Activated CD8-positive, alpha-beta memory T cell treated with anti-CD3 and anti-CD28 coated beads, Interleukin-2, amount 50 U/mL, for 24 hours (primary cell): ENCODE measurements around the gene MBD3.

Experiments used
- DNase-seq: peaks from one replicate; pipeline ENCODE4 v3.0.0-alpha.2; 2020; ENCODE audit errors: extremely low read depth

Gene MBD3

GRCh38 chr19:1598777-1599459 is 6.3 kb upstream of the MBD3 start:
- DNase-seq, result no peak

DNA sequence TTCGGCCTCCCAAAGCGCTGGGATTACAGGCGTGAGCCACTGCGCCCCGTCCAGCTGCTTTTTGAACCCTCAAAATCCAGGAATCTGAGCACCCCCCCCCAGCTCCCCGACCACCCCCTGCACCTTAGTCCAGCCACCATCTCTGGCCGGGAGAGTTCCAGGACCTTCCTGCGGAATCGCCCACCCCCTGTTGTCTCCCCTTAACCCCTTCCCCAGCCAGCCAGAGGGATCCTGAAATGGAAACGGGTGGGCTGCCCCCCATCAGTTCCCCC is 772 bp upstream of the MBD3 start:
- DNase-seq, result no peak

GRCh38 chr19:1592024-1592754 is 476 bp downstream of the MBD3 start:
- DNase-seq, result peak; percentile 45

- DNase-seq, result no peak
These were observed 1.1 kb downstream of the MBD3 start for GRCh38 chr19:1591421-1592023.

DNA sequence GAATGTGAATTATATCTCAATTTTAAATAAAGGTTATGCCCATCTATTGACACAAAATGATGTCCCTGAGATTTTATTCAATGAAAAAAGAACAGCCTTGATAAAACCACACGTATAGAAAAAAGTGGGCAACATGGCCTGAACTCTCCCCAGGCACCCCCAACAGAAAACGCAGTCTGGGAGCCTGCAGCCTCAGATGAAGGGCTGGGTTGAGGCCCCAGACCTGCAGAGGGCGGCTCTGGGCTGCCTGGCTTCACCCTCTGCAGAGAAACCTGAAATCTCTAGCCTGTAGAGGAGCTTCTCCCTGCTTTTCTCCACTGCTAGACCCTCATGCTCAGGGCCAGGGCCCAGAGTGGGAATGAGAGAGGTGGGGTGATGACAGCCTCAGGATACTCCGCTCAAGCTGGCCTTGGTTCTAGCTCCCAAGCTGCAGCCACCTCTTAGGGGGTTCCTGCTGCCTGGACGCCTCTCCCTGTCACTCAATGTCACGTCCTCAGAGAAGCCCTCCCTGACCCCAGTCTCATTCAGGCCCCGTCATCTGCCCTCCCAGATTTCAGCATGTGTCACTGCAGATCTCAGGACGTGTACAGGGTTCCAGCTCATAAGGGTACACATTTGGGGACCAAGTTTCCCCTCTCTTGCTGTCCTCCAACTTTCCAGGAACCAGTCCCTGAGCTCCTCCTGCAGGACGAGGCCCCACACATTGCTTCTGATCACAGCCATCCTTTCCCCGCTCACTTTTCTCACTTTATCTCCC is 1.8 kb downstream of the MBD3 start:
- no peak for DNase-seq

- no peak for DNase-seq
These were observed 4.8 kb downstream of the MBD3 start for GRCh38 chr19:1587872-1588271.

- no peak for DNase-seq
These were observed 7.5 kb downstream of the MBD3 start for GRCh38 chr19:1585243-1585580.

DNA sequence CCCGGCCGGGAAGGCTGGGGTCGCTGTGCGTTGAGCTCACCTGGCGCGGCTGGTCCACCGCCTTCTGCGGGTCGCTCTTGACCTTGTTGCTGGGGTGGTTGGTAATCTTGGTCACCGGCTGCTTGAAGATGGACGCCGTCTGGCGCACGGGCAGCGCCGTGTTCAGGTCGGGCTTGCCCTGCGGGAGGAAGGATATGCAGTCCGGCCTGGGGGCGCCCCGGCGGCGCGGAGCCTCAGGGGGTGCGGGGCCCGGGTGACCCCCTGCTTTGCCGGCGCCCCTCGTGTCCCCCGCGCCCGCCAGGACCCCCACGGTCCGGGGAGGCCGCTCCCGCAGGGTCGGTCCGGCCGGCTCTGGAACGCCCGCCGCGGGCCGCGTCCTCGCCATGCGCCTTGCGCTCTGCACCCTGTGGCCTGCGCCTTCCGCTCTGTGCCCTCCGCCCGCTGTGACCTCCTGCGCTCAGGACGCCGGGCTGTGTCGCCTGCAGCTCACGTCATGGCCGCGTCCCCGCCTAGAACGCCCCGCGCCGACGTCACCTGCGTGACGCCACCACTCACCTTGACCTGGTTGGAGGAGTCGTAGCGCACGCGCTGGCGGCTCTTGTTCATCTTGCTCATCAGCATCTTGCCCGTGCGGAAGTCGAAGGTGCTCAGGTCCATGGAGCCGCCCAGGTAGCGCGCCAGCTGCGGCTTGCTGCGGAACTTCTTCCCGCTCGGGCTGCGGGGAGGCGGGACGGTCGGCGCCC is 8.0 kb downstream of the MBD3 start:
- DNase-seq, result no peak

DNA sequence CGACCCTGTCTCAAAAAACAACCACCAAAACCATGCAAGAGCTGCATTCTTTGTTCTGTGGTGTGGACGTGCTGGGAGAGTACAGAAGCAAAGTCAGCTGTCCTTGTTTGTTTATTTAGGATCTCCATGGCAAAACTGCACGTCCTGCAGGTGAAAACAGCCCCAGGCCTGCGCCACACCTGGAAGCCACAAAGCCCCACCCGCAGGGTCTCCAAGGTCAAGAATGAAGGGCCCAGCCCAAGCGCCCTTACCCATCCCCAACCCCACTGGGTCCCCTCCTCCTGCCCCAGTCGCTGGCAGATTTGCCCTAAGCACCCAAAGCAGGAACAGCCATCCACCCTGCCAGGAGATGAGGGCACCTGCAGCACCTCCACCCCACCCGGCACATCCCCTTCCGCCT is 10.5 kb downstream of the MBD3 start:
- DNase-seq, result no peak

- DNase-seq, result no peak
These were observed 11.7 kb downstream of the MBD3 start for GRCh38 chr19:1580957-1581356.

GRCh38 chr19:1580382-1580781 is 12.3 kb downstream of the MBD3 start:
- DNase-seq, result no peak

- no peak for DNase-seq
These were observed 13.4 kb downstream of the MBD3 start for GRCh38 chr19:1579222-1579621.

GRCh38 chr19:1577929-1578618 is 14.6 kb downstream of the MBD3 start:
- no peak for DNase-seq

DNA sequence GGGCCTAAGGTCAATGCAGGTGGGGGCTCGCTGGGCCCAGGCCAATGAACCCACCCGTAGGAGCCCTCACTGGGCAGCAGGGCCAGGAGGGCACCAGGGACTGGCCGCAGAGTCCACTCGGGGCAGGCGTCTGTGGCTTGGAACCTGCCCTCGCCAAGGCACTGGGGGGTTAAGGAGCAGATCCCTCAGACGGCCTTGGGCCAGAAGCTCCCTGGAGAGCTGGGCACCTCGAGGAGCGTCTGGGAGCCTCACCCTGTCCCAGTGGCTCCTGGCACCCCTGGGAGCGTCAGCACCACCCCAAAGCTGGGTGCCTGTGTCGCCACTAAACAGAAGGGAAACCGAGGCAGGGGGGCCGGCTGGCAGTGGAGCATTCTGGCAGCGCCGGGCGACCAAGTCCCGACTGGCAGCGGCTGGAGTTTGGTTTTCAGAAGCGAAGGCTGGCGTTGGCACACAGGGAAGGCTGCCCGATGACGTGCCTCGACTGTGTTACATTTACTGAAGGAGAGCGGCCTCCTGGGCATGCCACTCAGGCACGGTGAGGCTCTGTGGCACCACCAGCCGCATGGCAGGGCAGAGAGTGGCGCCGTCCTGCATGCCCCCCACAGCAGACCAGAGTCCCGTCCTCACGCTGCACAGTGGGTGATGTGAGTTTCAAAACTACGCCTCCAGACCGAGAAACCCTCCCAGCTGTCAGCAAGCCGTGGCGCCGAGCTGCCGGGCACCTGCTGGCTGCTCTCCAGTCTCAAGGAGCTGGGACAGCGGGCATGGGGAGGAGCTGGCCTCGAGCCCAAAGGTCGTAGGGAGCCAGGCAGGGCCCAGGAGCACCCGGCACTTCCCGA is 15.4 kb downstream of the MBD3 start:
- DNase-seq, result no peak

DNA sequence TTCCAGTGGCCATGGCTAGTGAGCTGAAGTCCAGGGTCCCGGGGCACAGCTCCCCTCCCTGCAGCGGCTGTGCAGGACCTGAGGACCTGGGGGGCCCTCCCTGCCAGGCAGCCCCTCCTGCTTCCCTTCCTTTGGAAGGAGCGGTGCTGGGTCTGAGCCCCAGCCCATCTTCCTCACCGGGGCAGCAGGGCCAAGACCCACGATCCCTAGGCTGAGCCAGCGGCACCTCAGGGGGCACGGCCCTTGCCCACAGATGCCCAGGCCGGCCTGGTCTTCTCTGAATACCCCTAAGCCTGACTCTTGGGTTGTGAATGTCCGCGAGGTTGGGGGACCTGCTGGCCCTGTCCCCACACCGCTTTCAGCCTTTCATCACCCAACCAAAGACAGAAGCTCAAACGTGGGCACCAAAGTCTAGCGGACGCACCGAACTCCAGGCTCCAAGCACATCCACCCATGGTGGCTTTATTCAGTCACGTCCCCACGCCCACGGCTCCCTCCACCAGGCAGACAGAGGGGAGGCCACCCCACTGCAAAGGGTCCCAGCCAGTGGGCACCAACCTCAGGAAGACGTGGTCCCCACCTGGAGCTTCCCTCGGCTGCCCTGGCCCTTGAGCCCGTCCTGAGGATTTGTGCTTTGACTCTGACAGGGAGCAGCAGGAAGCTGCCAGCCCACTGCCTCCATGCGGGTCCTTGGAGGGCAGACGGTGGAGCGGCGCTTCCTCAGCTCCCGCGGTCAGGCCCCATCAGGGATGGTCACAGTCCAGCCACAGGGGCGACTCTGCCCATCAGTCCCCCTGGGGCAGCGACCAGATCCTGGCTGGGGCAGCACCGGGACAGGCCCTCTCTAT is 16.2 kb downstream of the MBD3 start:
- no peak for DNase-seq

DNA sequence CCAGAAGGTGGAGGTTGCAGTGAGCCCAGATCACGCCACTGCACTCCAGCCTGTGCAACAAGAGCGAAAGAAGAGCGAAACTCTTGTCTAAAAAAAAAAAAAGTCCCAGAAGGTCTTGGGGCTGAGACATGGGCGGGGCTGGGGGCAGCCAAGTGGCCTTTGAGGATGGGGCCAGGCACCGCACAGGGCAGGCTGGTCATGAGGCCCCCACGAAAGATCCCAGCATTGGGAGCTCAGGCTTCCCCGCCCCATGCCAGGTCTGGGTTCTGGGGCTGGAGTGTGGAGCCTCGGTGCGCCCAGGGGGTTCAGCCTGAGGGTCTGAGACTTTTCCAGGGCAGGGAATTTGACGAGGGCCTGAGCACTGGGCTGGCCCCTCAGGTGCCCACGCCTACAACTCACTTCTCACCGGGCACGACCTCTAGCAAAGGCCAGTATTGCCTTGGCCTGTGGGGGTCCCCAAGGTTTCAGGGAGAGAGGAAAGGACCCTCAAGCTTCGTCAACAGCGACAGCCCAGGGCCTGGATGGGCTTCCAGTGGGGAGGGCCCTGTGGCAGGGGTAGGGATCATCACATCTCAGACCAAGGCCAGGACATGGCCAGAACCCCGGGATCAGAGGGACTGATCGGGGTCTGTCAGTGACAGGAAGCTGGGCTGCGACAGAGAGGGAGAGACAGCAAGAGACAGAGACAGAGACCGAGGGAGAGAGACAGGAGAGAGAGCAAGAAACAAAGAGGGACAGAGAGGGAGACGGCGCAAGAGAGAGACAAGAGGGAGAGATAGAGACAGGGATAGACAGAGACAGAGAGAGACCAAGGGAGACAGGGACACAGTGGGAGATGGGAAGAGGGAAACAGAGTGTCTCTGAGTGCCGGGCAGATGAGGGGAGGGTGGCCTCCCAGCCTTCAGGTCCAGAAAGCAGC is 17.1 kb downstream of the MBD3 start:
- DNase-seq, result no peak

DNA sequence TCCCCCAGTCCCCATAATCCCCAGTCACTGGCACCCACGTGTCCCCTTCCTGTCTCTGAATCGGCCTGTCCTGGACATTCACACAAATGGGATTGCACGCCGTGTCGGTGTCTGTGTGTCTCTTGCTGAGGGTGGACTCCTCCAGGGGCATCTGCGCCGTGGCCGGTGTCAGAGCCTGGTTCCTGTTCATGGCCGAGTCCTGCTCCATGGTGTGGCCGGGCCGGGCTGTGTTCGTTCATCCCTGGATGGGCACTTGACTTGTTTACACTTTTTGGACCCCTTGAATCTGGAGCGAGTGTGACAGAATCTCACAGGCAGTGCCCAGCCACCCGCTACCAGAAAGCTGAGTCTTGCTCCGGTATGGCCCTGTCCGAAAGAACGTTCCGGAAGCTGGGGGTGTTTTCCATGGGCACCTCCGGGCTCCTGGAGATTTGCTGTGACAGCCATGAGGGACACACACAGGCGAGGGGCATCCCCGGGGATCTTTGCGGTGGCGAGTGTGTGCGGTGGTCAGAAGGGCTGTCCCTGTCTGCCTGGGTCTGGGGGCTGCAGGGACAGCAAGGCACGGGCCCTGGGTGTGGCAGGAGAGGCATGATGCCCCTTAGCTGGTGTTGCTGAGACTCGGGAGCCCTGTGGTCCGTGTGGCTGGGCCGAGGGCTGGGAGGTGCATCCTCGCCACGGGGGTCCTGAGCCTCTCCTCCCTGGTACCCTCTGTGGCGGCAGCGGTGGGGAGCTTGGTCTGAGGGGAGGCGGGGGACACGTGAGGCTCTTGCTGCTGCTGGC is 18.1 kb downstream of the MBD3 start:
- no peak for DNase-seq

- DNase-seq, result no peak
These were observed 19.9 kb downstream of the MBD3 start for GRCh38 chr19:1572795-1573194.
